GM21723 (cell line): Measurements from ENCODE around the gene MAD1L1.

Experiments used
- ATAC-seq: cut with Tn5 transposase; IDR thresholded peaks from one replicate; pipeline ENCODE4 v1.9.1; 2021; ENCODE audit warnings: mild to moderate bottlenecking, moderate library complexity; ENCODE audit not compliant: unreplicated experiment

The MAD1L1 gene

GRCh38 chr7:2201686-2202360 is 30.9 kb downstream of the MAD1L1 start:
- ATAC-seq: no peak

GRCh38 chr7:2201128-2201527 is 31.6 kb downstream of the MAD1L1 start:
- no peak for ATAC-seq

DNA sequence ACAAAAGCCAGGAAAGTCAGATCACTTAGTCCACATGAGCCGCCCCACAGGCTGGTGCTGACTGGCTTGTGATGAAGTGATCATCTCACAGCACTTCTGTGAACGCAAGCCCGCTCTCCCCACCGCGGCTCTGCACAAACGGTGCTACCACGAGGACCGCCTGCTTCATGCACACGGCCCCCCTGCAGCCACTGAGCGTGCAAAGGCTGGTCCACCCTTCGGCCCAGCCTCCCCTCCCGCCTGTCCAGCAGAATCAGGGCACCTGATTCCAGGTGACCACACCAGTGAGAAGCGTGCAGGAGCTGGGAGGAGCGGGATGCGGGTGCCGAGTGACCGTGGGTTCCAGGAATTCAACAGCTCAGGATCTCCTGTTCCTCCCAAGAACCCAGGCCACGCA is 32.2 kb downstream of the MAD1L1 start:
- ATAC-seq: no peak

- ATAC-seq: no peak
Measured at GRCh38 chr7:2199956-2200583, 32.7 kb downstream of the MAD1L1 start.

DNA sequence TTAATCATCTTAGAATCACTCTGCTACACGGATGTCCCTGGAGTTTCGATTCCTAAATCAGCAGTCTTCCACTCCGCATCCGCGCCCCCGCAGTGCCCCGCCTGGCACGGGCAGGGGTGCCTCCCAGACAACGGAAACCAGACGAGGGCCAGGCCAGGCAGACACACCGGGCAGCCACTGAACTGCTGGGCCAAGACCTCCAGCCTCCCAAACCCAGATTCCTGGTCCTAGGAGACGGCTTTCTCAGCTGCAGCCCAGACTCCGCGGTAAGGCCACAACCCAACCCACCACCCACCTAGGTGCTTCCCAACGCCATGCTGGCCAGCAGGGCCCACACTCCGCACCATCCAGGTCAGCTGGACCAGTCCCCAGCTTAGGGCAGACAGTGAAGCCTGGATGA is 33.2 kb downstream of the MAD1L1 start:
- no peak for ATAC-seq

- no peak for ATAC-seq
Measured at GRCh38 chr7:2198760-2199159, 34.0 kb downstream of the MAD1L1 start.

- no peak for ATAC-seq
Measured at GRCh38 chr7:2198206-2198605, 34.5 kb downstream of the MAD1L1 start.

DNA sequence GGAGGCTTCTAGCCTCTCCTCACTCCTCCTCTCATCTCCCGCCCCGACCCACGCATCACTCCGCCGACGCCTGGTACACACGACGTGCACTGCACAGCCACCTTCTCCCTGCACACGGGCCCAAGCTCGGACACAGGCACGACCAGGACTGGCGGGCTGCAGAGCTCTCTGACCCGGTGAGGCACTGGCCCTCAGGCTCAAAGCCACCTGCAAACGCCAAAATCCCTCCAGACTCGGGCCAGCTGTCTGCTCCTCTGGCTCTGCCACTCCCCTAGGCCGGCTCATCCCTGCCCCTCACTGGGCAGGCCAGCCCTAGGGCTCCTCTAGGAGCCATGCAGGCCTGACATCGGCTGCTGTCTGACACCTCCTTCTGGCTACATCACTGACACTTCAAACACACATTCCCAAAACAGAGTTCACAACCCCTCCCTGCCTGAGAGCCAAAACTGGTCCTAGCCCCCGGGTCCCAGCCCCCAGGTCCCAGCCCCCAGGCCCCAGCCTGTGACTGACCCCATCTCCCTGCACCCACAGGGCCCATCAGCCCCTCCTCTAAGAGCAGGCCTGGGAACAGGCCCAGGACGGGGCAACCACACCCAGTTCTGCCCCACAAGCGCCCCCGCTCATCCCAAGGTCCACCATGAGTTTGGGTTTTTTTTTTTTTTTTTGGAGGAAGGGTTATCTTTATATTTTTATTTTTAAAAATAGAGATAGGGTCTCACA is 35.1 kb downstream of the MAD1L1 start:
- no peak for ATAC-seq

DNA sequence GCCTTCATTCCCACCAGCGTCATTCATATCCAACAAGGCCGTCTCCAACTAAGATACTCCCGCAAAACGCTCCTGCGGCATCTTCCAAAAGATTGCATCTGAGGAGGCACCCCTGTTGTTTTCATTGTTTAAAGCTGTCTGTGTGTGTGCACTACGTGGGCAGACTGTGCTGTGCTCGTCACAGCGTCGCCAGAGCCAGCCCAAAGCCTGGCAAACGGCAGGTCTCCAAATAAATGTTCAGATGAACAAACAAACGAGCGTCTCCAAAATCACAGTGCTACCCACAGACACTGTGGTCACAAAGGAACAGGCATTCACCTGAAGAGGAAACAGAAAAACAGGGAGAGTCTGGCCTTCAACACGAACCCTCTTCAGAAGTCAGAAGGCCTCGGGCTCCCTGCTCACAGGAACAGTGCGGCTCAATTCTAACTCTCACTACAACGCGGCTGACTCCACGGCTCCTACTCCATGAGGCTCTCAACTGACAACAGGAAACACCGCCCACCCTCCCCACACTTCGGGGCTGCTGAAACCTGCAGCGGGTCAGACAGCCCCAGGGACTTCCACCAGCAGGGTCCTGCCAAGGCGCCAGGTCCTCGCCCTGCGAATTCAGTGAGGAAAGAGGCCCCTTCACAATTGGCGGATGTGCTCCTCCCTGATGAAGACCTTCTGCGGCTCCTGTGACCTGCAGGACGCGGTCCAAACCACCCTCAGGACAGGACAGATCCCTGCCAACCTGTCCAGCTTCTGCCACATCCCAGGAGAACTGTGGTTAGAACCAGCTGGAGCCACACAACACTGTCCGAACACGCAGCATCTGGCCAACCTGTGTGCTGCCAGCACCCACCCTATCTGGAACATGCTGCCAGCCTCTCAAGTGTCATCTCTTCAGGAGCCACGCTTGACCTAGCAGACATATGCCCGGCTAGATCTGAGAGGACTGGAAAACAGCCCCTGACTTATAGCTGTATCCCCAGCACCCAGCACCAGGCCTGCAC is 36.1 kb downstream of the MAD1L1 start:
- ATAC-seq: no peak

- ATAC-seq: no peak
Measured at GRCh38 chr7:2195400-2196246, 37.1 kb downstream of the MAD1L1 start.

DNA sequence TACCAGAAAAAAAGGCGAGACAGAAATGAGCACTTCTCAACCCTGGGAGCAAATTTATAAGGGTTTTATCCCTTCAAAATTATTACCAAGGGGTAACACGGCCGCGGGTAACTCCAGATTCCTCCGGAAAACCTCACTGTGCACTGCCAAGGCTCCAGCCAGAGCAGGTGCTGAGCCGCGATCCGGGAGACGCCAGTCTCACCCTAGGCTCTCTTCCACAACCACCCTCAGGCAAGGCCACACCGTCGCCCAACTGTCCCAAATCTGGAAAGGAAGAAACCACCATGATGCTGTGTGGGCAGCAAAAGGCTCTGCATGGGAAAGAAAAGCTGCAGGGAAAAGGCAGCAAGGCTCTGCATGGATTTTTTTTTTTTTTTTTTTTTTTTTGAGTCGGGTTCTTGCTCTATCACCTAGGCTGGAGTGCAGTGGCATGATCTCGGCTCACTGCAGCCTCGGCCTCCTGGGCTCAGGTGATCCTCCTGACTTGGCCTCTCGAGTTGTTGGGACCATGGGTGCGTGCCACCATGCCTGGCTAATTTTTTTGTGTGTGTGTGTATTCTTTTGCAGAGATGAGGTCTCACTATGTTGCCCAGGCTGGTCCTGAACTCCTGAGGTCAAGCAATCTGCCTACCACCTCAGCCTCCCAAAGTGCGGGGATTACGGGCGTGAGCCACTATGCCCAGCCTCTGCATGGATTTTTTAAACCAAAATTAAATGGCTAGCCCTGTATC is 39.0 kb downstream of the MAD1L1 start:
- no peak for ATAC-seq

DNA sequence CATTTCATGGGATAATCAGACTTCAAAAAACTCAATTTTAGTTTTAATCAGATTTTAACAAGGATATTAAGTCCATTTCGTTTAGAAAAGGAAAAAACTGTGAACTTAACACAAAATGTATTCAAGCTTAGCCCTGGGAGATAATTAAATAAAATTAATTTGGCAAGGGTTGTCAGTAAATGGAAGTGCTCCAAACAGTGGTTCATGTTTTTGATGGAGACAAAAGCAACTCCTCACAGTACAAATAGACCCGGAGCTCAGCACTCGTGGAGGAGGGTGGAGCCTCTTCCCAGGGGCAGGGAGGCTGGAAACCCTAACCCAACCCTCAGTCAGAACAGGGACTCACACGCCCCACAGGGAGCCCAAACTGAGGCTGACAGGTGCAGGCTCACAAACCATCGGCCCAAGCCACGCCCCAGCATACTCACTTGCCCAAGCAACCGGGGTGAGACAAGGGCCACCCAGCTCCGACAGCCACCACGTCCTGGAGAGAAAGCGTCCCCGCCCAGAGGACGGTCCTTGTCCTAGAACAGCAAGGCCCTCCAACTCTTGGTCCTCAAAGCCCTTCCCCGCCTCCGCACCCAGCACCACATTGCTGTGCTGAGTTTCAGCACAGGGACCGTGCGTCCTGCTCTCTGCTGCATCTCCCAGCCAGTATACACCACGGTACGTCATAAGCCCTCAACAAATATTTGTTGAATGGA is 39.8 kb downstream of the MAD1L1 start:
- no peak for ATAC-seq

DNA sequence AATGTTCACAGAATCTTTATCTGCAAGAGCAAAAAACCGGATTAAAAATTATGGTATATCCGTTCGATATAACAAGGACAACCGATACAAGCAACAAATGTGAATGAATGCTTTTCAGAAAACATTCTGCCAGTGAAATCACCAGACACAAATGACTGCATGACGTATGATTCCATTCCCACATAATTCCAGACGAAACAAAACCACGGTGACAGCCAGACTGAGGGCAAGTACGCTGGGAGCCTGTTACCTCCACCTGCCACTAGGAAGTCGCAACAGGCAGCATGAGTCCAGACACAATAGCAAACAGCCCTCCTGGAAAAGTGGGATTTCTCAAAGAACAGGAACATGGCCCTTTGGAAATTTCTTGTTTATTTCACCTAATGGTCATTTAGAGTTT is 41.7 kb downstream of the MAD1L1 start:
- ATAC-seq: no peak

- no peak for ATAC-seq
Measured at GRCh38 chr7:2190531-2190930, 42.2 kb downstream of the MAD1L1 start.

- ATAC-seq: no peak
Measured at GRCh38 chr7:2186166-2186565, 46.6 kb downstream of the MAD1L1 start.

DNA sequence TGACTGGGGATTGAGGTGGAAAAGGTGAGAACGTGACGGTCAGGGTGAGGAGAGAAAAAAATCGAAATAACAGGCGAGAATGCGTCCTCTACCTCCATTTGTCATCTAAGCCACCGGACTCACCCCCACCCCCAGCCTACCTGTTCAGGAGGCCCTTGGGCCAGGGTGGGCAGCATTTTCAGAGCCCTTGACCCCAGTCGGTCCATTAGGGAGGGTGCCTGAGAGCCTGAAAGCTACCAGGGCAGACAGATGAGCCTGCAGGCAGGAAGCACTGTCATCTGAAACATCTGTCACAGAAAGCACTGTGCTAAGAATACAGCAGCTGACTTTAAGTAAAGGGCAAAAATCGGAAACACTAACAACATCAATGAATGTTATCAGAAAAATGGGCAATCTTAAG is 47.0 kb downstream of the MAD1L1 start:
- ATAC-seq: no peak

- ATAC-seq: no peak
Measured at GRCh38 chr7:2182461-2182860, 50.3 kb downstream of the MAD1L1 start.

DNA sequence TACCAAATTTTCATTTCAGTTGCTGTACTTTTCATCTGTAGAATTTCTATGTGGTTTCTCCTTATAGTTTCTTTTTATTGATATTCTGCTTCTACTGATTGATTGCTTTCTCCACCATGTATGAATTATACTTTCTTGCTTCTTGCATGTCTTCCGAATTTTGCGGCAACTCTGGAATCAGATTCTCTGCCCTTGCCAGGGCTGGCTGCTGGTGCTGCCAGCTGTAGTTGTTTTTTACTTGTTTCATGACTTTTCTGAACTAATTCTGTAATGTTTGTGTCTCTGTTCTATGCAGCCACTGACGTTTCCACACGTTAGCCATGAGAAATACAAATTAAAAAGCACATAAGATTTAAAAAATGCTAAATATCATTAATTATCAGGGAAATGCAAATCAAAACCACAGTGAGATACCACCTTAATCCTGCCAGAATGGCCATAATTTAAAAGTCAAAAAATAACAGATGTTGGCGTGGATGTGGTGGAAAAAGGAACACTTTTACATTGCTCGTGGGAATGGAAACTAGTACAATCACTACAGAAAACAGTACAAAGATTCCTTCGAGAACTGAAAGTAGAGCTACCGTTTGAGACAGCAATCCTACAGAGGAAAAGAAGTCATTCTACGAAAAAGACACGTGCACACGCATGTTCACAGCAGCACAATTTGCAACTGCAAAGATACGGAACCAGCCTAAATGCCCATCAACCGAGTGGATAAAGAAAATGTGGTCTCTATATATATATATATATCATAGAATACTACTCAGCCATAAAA is 51.5 kb downstream of the MAD1L1 start:
- ATAC-seq: no peak
